K562 (cell line): ENCODE data around the gene TMEM120A. TPM values are rescaled to one million over a fixed set of nuclear protein-coding genes. Genes with fewer than 3 reads are reported as not detected.

ENCODE experiments used
- BCL6 ChIP-seq: fragments of 250-450 bp; sonication (Bioruptor Pico); IDR thresholded peaks from 2 replicates; pipeline ENCODE4 v1.4.0; 2020
- CBX1 ChIP-seq: sonication (generic); IDR thresholded peaks from 2 replicates; pipeline ENCODE4 v1.6.1; 2016; ENCODE audit warnings: antibody characterized with exemption, low read depth, mild to moderate bottlenecking
- ESRRA ChIP-seq: fragments of 450-650 bp; IDR thresholded peaks from 2 replicates; pipeline ENCODE4 v1.6.1; 2014; ENCODE audit warnings: low read depth, mild to moderate bottlenecking, moderate library complexity, borderline replicate concordance
- FUS ChIP-seq: fragments of 200-400 bp; formaldehyde crosslinking; optimal IDR thresholded peaks from 2 replicates; pipeline ENCODE3; 2017; ENCODE audit warnings: low read depth, low read length
- HOXB6 ChIP-seq: fragments of 250-450 bp; sonication (Bioruptor Pico); IDR thresholded peaks from 2 replicates; pipeline ENCODE4 v1.5.1; 2022; ENCODE audit warnings: mild to moderate bottlenecking, borderline replicate concordance
- IRF9 ChIP-seq: fragments of 450-650 bp; IDR thresholded peaks from 2 replicates; pipeline ENCODE4 v1.6.1; 2016; ENCODE audit warnings: missing biosample characterization, missing genetic modification characterization
- KDM2B ChIP-seq: fragments of 250-450 bp; sonication (Bioruptor Pico); IDR thresholded peaks from 2 replicates; pipeline ENCODE4 v1.8.0; 2021; ENCODE audit warnings: mild to moderate bottlenecking, moderate library complexity
- MAFG ChIP-seq: fragments of 450-650 bp; conservative IDR thresholded peaks from 2 replicates; pipeline ENCODE4 v1.6.1; 2016; ENCODE audit warnings: missing genetic modification characterization, missing compliant biosample characterization
- NEUROD1 ChIP-seq: fragments of 150-350 bp; IDR thresholded peaks from 2 replicates; pipeline ENCODE4 v1.6.1; 2014; ENCODE audit warnings: borderline replicate concordance, low read length, low read depth; ENCODE audit not compliant: partially characterized antibody
- PHF21A ChIP-seq: fragments of 450-650 bp; IDR thresholded peaks from 2 replicates; pipeline ENCODE4 v1.6.1; 2017; ENCODE audit warnings: low read depth, borderline replicate concordance
- POLR2A ChIP-seq: fragments of 450-650 bp; conservative IDR thresholded peaks from 2 replicates; pipeline ENCODE4 v1.6.1; 2016
- PTRF ChIP-seq: fragments of 450-650 bp; IDR thresholded peaks from 2 replicates; pipeline ENCODE4 v1.6.1; 2016; ENCODE audit warnings: mild to moderate bottlenecking, missing genetic modification characterization, missing compliant biosample characterization
- RCOR1 ChIP-seq, 2 experiments: IDR thresholded peaks; 2 replicates each; pipeline ENCODE4 v1.6.1; 2012; ENCODE audit warnings: low read depth in 2 of 2, low read length in 2 of 2, borderline replicate concordance in 1 of 2, improper control_type of control experiment in 1 of 2
- ZBTB12 ChIP-seq: fragments of 250-450 bp; sonication (Bioruptor Pico); IDR thresholded peaks from 2 replicates; pipeline ENCODE4 v1.4.0; 2020
- ZNF124 ChIP-seq: sonication (generic); formaldehyde crosslinking; IDR thresholded peaks from 2 replicates; pipeline ENCODE4 v1.8.1; 2022; ENCODE audit warnings: missing genetic modification reagents
- polyA plus RNA-seq, 8 experiments: library from polyadenylated mRNA; depleted of rRNA in 4 of 8; stranded (reverse) in 5 of 8; unstranded in 3 of 8; fragments of >200 nt; fragmentation: Nextera tagmentation in 2 of 8; fragmentation: Illumina TruSeq in 1 of 8; extraction: Ambion mirVana in 2 of 8; extraction: Trizol in 1 of 8; gene quantifications; 2 replicates each; pipeline versions ENCODE4 v1.2.1 to v1.2.3, GENCODE V29; 2011 to 2014; ENCODE audit warnings: inconsistent platforms in 1 of 8, missing spikeins in 1 of 8
- total RNA-seq, 7 experiments: library from RNA; depleted of rRNA in 6 of 7; stranded (reverse); fragments of >200 nt in 6 of 7; fragmentation: Illumina TruSeq in 2 of 7; extraction: Trizol in 2 of 7; gene quantifications; 2 replicates each; pipeline versions ENCODE4 v1.2.1 to v1.2.3, GENCODE V29; 2011 to 2021; ENCODE audit warnings: low replicate concordance in 1 of 7
- TF ChIP-seq, protein P1 (sequence below), 2 experiments: fragments of 450-650 bp; IDR thresholded peaks; 2 replicates each; pipeline ENCODE4 v1.6.1; 2016; ENCODE audit warnings: mild to moderate bottlenecking in 2 of 2, borderline replicate concordance in 1 of 2, low read depth in 1 of 2, moderate library complexity in 1 of 2

The TMEM120A gene
- total and polyA plus RNA-seq, 9 of the 15 experiments (the other 6 are each of a cell fraction or from before 2014, with no cell fraction given): 2.3 to 90.2 (median 22.9) TPM

GRCh38 chr7:75937958-75938786 is 56.2 kb downstream of the TMEM120A start (continued):
- TF ChIP-seq ESRRA: no peak
- TF ChIP-seq IRF9 (tag): peak; percentile 64; the same call in 1 of the 2 replicates
- TF ChIP-seq FUS: no peak
- TF ChIP-seq, protein P1, sequence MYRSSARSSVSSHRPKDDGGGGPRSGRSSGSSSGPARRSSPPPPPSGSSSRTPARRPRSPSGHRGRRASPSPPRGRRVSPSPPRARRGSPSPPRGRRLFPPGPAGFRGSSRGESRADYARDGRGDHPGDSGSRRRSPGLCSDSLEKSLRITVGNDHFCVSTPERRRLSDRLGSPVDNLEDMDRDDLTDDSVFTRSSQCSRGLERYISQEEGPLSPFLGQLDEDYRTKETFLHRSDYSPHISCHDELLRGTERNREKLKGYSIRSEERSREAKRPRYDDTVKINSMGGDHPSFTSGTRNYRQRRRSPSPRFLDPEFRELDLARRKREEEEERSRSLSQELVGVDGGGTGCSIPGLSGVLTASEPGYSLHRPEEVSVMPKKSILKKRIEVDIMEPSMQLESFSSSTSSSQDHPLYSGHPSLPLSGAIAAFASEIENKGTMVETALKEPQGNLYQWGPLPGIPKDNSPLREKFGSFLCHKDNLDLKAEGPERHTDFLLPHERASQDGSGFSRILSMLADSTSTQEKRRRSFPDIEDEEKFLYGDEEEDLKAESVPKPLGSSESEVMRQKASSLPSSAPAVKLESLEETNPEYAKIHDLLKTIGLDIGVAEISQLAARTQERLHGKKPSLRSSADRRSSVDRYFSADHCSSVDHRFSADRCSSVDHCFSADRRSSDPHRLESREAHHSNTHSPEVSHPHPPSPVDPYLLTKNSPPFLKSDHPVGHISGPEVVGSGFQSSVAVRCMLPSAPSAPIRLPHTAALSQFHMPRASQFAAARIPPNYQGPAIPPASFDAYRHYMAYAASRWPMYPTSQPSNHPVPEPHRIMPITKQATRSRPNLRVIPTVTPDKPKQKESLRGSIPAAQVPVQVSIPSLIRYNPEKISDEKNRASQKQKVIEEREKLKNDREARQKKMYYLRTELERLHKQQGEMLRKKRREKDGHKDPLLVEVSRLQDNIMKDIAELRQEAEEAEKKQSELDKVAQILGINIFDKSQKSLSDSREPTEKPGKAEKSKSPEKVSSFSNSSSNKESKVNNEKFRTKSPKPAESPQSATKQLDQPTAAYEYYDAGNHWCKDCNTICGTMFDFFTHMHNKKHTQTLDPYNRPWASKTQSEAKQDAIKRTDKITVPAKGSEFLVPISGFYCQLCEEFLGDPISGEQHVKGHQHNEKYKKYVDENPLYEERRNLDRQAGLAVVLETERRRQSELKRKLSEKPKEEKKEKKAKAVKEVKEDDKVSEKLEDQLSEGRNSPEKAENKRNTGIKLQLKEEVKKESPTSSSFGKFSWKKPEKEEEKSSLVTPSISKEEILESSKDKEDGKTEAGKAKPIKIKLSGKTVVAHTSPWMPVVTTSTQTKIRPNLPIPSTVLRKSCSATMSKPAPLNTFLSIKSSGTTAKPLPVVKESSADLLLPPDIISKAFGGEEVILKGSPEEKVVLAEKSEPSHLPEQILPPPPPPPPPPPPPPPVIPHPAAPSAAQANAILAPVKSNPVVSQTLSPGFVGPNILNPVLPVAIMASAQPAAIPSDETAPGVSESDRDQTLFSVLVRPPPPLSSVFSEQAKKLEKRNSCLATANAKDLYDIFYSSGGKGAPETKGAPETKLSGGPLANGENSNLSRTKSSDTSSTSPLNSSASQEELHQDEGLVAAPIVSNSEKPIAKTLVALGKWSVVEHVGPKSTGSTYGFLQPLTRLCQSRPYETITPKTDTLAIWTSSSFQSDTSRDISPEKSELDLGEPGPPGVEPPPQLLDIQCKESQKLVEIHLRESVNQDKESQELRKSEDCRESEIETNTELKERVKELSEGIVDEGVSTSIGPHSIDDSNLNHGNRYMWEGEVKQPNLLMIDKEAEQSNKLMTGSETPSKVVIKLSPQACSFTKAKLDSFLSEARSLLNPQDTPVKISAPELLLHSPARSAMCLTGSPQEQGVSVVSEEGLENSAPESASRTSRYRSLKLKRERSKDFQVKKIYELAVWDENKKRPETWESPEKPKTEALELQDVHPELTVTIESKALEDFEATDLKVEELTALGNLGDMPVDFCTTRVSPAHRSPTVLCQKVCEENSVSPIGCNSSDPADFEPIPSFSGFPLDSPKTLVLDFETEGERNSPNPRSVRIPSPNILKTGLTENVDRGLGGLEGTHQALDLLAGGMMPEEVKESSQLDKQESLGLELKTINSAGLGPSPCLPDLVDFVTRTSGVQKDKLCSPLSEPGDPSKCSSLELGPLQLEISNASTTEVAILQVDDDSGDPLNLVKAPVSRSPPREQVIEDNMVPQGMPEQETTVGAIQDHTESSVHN (IDR thresholded peaks at IDR 0.05; ENCODE audit: borderline replicate concordance in 1 of 2, low read depth in 1 of 2): peak in 1 of 2 experiments; percentile 99; a peak in 2 of 4 replicates
- TF ChIP-seq PTRF (tag): peak; percentile 50
- TF ChIP-seq POLR2A: no peak
- TF ChIP-seq BCL6 (CRISPR knock-in tag): peak; percentile 5; the same call in 1 of the 2 replicates
- no peak for TF ChIP-seq HOXB6 (CRISPR knock-in tag)
- peak in 1 of 2 experiments; percentile 91; a peak in 2 of 4 replicates for TF ChIP-seq RCOR1 (IDR thresholded peaks at IDR 0.05; ENCODE audit: borderline replicate concordance in 1 of 2, low read depth in 2 of 2, low read length in 2 of 2)
- TF ChIP-seq KDM2B (CRISPR knock-in tag): no peak
- TF ChIP-seq ZBTB12 (CRISPR knock-in tag): peak; percentile 65
- TF ChIP-seq NEUROD1: peak; percentile 65
- TF ChIP-seq CBX1: no peak; the same call in 1 of the 2 replicates
- TF ChIP-seq MAFG (tag): peak; percentile 100
- TF ChIP-seq PHF21A: no peak
- no peak for TF ChIP-seq ZNF124 (CRISPR knock-in tag)
